Stimulated activated CD4-positive, alpha-beta T cell treated with anti-CD3 and anti-CD28 coated beads, TNF-alpha, amount 100 ng/mL, for 24 hours (primary cell): ENCODE measurements around the gene BORCS8.

ENCODE experiments used
- DNase-seq, 3 experiments: peaks; one replicate each; pipeline ENCODE4 v3.0.0-alpha.2; 2020; ENCODE audit warnings: low read depth in 3 of 3

BORCS8 gene

DNA sequence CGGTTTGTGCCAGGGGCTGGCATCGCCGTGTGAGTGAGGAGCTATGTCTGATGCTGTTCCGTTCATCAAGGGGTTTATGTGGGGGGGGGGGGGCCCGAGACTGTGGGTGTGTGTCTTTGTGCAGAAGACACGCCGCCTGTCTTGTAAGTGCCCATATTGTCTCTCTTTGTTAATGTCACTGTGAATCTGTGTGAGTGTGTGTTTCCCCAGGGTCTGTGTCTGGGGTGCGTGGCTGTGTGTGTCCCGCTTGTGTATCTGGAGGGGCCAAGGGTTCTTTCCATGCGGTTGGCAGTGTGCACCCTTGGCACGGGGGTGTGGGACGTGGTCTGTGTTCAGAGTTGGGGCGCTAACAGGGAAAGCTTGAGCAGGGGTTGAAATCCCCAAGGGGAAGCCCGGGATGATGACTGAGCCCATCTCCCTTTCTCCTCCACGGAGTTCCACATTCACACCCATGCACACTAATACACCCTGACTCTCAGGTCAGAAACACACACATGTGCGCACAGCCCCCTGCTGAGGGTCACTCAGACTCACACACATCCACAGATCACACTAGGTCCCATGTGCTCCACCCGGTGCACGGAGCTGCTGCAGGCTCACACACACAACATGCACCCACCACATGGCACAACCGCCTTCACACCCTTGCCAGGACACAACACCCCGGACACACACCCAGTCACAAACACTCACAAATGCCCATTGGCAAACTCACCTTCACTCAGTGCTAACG lies 21.6 kb upstream of the BORCS8 start:
- no peak for DNase-seq

DNA sequence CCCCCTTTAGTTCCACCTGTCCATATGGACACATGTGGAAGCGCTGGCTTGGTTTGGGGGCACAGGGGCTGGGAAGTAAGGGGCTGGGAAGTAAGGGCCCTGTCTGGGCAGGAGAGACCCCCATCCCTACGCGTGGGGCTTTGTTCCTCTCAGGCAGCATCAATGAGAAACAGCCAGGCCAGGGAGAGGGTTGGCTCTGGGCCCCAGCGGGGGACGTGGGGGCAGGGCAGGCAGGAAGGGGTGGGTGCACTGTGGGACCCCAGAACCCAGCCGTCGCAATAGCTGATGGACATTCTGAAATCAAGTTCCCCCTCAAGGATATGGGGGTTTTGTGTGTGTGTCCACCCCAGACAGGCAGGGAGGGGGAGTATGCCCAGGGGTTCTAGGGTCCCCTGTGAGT lies 21.0 kb upstream of the BORCS8 start:
- no peak for DNase-seq

DNA sequence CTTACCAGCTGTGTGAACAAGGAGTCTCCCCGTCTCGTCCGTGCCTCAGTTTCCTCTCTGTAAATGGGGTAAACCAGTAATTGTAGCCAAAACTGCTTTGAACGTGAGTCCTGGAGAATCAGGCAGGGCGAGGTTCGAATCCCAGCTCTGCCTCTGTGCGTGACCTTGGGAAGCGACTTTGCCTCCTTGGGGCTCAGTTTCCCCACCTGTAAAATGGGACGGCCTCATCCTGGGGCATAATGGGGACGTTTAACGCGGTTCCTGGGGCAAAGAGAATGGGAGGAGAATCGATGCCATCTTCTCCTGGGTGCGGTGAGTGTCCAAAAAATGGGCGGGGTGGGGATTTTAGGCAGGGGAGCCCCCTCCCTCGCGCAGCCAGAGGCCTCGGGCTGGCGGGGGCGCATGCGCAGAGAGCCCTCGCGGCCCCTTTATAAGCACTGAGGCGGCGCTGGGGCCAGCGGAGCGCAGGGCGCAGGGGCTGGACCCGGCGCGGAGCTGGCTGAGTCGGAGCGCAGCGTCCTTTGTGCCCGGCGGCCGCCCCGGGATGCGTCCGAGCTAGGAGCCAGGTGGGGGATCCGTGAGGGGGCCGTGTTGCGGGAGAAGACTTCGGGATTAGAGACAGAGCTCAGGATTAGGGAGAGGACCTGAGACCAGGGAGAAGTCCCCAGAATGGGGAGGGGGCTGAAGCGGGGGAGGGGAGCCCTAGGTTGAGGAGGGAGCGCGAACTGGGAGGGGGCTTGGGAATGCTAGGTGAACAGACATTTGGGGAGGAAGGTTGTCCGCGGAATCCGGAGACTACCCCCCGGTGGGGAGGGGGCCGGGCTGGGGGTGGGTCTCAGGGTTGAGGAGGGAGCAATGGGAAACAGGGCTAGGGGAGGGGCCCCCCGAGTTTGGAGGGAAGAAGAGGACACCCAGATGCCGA lies 19.8 kb upstream of the BORCS8 start, which contains the start of gene NCAN:
Gene NCAN (plus strand): TSS at position 460 of the 922 bp plus-strand sequence. CDS start 4,996 bp downstream, outside the sequence.
- no peak for DNase-seq

DNA sequence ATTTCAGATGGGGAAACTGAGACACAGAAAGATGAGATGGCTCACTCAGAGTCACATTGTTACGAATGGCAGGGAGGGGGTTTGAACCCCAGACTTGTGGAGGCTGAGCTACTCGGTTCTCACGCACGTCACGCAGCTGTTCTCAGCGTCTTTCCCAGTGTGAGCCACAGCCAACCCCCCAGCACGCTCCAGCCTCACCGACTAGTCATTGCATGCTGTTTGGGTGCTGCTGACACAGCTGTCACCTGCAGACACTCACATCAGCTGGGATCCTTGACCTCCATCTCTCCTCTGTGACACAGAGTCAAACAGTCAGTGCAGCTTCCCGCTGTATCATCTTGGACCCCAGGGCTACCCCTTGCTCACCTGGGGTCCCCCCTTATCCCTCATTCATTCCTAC lies 17.4 kb upstream of the BORCS8 start:
- DNase-seq: no peak

- DNase-seq: no peak
Observed at GRCh38 chr19:19207637-19208572, 16.0 kb upstream of the BORCS8 start.

- no peak for DNase-seq
Observed at GRCh38 chr19:19206938-19207337, 15.0 kb upstream of the BORCS8 start.

DNA sequence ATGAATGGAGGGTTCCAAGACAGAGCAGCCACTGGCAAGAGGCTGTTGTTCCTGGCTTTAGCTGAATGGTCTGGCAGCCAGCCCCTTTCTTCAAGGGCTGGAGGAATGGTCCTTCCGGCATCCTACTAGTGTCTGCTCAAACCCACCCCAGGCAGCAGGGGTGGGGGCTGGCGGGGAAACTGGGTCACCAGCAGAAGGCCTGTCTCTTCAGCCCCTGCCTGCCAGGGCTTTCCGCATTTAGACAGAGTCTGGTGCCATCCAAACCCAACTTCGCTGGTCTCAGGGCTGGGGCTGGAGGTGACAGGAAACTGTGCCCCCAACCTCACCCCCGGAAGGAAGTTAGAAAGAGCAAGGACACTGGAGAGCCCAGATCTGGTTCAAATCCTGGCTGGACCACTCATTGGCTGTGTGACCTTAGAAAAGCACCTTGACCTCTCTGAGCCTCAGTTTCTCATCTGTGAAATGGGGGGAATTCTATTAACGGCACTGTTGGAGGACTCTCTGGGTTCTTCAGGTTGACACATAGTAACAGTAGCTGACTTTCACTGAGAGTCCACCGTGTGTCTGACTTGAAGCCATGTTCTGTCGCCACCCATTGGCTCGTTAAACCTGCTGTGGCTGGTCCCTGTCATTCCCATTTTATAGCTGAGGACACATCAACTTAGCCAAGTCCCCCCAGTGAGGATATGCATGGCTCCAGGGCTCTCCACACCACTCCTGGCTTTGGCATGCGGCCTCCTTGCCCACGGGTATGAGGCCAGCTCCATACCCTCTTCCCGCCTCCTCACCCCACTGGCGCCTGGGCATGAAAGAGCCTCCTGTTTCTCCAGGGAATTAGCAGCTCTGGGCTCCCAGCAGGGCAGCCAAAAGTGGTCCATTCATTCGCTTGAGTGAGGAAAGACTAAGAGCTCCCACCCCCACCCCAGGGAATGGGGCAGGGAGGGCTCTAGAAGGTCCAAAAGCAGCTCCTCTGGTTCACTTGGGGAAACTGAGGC lies 13.8 kb upstream of the BORCS8 start:
- DNase-seq: no peak

GRCh38 chr19:19204181-19204580 lies 12.2 kb upstream of the BORCS8 start:
- no peak for DNase-seq

GRCh38 chr19:19203012-19203856 lies 11.3 kb upstream of the BORCS8 start, which contains the start of gene NR2C2AP:
Gene NR2C2AP (minus strand): TSS chr19:19203414. CDS start chr19:19203060, 354 bp downstream.
- DNase-seq: peak; percentile 88 to 95 (median 90)

GRCh38 chr19:19202707-19203011 lies 10.7 kb upstream of the BORCS8 start:
- DNase-seq: no peak

DNA sequence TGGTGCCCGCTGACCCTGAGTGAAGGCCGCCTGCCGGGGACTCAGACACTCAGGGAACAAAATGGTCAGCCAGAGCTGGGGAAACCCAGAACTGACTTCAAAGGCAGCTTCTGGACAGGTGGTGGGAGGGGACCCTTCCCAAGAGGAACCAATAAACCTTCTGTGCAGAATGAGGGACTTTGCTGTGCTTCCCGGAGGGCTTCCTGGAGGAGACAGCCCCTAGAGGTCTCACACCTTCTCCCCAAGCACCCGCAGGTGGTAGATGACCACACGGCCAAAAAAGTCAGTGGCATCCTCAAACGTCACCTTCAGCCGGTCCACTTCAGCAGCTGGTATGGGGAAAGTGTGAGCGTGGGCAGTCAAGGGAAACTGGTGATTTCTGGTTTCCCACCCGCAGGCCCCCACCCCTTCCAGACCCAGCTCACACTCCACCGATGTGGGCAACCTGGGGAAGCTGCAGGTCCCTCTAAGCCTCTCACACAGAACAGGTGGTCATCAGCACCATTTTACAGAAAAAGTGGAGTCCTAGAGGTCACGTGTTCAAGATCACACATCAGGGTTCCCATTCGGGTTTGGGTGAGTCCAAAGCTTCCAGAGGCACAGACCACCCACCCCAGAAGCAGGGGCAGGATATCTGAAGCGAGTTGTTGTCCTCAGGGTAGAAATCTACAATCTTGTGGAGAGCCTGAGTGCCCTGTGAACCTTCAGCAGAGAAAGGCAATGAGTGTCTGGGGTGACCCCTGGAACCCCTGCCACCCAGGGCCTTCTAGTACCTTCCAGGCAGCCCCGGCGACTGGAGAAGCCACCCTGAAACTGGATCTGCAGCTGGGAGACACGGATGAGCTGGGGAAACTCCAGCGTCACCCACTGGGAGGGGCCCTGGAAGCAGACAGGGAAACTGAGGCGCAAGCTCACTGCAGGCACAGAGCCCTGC lies 10.0 kb upstream of the BORCS8 start:
- no peak for DNase-seq

DNA sequence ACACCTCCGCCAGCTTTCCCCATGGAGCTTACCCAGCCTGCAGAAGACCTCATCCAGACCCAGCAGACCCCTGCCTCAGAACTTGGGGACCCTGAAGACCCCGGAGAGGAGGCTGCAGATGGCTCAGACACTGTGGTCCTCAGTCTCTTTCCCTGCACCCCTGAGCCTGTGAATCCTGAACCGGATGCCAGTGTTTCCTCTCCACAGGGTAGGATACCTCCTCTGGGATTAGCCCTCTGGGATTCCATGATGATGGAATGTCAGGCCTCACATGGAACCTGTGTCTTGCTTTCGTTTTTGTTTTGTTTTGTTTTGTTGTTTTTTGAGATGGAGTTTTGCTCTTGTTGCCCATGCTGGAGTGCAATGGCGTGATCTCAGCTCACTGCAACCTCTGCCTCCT lies 2.0 kb upstream of the BORCS8 start:
- no peak for DNase-seq

GRCh38 chr19:19192910-19193423 lies 1.0 kb upstream of the BORCS8 start:
- DNase-seq: no peak

DNA sequence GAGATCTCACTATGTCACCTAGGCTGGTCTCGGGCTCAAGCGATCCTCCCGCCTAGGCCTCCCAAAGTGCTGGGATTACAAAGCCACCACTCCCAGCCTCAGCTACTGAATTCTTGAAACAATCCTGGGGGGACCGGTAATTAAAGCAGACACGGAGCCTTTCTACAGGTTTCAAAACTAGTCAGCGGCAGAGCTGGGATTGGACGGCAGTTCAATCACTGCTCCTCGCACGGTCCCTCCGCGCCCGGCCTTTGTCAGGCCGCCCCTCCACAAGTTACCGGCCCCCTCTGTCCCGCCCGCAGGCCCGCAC lies 229 bp downstream of the BORCS8 start:
- DNase-seq: no peak

GRCh38 chr19:19186742-19187141 lies 5.2 kb downstream of the BORCS8 start:
- no peak for DNase-seq

- peak; percentile 32 to 47 (median 36) for DNase-seq
Observed at GRCh38 chr19:19185853-19186740, 5.9 kb downstream of the BORCS8 start.

GRCh38 chr19:19181488-19181998 lies 10.4 kb downstream of the BORCS8 start:
- no peak for DNase-seq
